ENCODE results near the gene COLEC12.

COLEC12 gene

GRCh38 chr18:376311-376710 is 124.2 kb downstream of the COLEC12 start:
- TF ChIP-seq CTCF (IDR thresholded peaks at IDR 0.05; ENCODE audit: insufficient read depth, low read depth, low read length, missing control alignments) = no peak
- no peak overlapping the region for H3K4me3 ChIP-seq (ENCODE audit: low read length)
- no peak for DNase-seq (ENCODE audit: low read depth)

- no peak for DNase-seq (ENCODE audit: low read depth)
- no peak for TF ChIP-seq CTCF (IDR thresholded peaks at IDR 0.05; ENCODE audit: insufficient read depth, low read depth, low read length, missing control alignments)
- no peak overlapping the region for H3K4me3 ChIP-seq (ENCODE audit: low read length)
Observed at GRCh38 chr18:374721-375168, 125.8 kb downstream of the COLEC12 start.

- TF ChIP-seq CTCF (IDR thresholded peaks at IDR 0.05; ENCODE audit: insufficient read depth, low read depth, low read length, missing control alignments) = no peak
- no peak for DNase-seq (ENCODE audit: low read depth)
- no peak overlapping the region for H3K4me3 ChIP-seq (ENCODE audit: low read length)
Observed at GRCh38 chr18:373780-374179, 126.7 kb downstream of the COLEC12 start.

GRCh38 chr18:371609-371982 is 128.9 kb downstream of the COLEC12 start:
- TF ChIP-seq CTCF (IDR thresholded peaks at IDR 0.05; ENCODE audit: insufficient read depth, low read depth, low read length, missing control alignments) = no peak
- no peak overlapping the region for H3K4me3 ChIP-seq (ENCODE audit: low read length)
- DNase-seq (ENCODE audit: low read depth) = peak; percentile 2

- TF ChIP-seq CTCF (IDR thresholded peaks at IDR 0.05; ENCODE audit: insufficient read depth, low read depth, low read length, missing control alignments) = no peak
- DNase-seq (ENCODE audit: low read depth) = no peak
- H3K4me3 ChIP-seq (ENCODE audit: low read length) = no peak overlapping the region
Observed at GRCh38 chr18:370751-371608, 129.5 kb downstream of the COLEC12 start.

GRCh38 chr18:369224-370015 is 131.1 kb downstream of the COLEC12 start:
- DNase-seq (ENCODE audit: low read depth) = no peak
- H3K4me3 ChIP-seq (ENCODE audit: low read length) = no peak overlapping the region
- TF ChIP-seq CTCF (IDR thresholded peaks at IDR 0.05; ENCODE audit: insufficient read depth, low read depth, low read length, missing control alignments) = no peak
